Umbilical cord (tissue), 2 donors: ENCODE results near the gene SLX9. TPM values are rescaled to one million over a fixed set of nuclear protein-coding genes. Genes with fewer than 3 reads are reported as not detected.

Experiments
- DNase-seq: peaks from one replicate; pipeline ENCODE4 v3.0.0-alpha.2; 2015; ENCODE audit warnings: low spot score
- total RNA-seq: library from RNA; depleted of rRNA; stranded (reverse); fragments of >200 nt; gene quantifications from one replicate; pipeline ENCODE4 v1.2.3, GENCODE V29; 2014; ENCODE audit warnings: low replicate concordance; ENCODE audit not compliant: insufficient read depth

The SLX9 gene
- total RNA-seq, 1 donor from 2014 or later = 32.0 TPM

GRCh38 chr21:44929799-44930542, 9.9 kb upstream of the SLX9 start:
- no peak for DNase-seq

GRCh38 chr21:44930543-44930981, 9.3 kb upstream of the SLX9 start:
- no peak for DNase-seq

DNA sequence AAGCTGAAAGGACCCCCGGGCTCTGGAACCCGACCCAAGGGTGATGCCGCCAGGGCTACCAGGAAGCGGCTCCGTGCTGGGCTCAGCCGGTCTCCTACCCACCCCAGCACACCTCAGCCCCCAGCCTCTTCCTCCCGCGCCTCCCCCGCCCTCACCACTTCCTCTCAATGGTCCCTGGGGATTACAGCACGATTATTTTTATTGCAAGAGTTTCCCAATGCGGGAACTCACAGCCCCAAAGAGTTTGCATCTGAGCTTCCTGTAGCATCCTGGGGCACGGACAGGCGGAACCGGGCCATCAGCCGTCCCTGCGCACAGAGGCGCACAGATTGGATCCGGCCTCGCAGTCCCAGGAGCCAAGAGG, 8.7 kb upstream of the SLX9 start:
- DNase-seq = no peak

DNA sequence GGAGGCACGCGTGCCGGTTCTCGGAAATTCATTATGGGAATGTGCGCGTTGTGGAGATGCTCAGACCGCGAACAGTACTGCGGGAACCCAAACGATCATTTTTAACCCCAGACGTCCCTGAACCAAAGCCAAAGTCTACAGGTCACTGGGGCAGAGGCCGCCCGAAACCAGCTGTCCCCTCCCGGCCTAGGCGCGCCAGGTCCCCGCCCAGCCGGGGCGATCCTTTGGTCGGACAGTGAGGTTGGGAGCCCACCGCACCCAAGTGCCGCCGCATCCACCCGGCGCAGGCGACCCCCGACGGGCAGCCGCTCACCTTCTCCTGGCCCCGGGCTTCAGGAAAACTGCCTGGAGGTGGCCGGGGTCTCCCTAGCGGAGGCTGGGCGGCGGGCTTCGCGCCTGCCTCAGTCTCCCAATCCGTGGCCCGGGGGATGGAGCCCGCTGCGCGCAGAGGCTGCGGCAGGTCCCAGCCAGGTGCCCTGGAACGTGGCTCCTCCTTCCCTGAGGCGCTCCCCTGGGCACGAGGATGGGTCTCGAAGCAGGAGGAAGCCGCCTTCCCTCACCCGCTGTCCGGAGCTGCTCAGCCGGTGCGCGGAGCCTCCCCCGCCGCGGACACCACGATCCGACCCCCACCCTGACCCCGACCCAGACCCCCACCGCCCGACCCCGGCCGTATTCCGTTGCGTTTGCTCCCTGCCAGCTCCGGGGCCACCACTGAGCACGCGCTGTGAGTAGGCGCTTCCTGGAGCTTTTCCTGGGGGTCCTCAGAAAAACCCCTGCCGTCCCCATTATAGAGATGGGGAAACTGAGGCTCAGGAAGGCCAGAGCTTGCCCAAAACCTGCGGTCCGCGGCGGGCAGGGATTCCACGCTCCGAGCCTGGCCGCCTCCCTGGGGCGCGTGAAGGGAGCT, 8.1 kb upstream of the SLX9 start:
- DNase-seq = no peak

DNA sequence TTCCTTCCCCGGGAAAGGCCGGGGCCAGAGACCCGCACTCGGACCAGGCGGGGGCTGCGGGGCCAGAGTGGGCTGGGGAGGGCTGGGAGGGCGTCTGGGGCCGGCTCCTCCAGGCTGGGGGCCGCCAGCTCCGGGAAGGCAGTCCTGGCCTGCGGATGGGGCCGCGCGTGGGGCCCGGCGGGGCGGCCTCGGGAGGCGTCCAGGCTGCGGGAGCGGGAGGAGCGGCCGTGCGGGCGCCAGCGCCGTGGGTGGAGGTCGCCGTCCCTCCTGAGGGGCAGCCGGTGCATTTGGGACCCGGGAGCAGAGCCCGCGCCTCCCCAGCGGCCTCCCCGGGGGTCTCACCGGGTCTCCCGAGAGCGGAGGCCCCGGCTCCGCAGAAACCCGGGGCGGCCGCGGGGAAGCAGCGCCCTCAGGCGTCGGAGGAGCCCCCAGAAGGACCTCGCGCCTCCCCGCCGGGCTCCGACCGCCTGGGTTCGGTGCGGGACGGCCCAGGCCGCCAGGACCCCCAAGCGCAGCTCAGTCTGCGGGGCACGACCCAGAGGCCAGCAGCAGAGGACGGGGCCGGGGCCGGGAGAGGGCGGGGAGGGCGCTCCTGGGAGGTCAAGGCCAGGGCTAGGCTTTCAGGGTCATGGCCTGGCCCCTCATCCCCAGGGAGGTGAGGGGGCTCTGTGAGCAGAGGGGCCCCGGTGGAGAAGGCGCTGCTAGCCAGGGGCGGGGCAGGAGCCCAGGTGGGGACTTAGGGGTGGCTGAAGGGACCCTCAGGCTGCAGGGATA, 7.2 kb upstream of the SLX9 start:
- DNase-seq = no peak

- DNase-seq = no peak
Observed at GRCh38 chr21:44933199-44933917, 6.5 kb upstream of the SLX9 start.

GRCh38 chr21:44933918-44934260, 5.9 kb upstream of the SLX9 start:
- no peak for DNase-seq

DNA sequence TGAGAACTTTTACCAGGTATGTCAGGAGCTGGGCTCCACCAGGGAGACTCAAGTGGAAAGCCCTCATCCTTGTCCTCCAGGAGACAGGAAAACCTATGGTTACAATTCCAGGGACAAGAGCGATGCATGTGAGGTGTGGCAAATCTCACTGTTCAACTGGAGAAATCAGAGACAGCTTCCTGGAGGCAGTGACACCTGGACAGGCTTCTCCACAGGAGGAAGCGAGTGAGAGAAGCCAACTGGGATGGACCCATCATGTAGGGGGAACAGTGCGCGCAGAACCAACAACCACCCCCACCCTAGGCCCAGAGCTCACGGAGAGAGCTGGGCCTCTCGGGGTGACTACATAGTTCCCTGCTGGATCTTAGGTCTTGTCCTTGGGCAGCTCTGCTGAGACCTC, 5.6 kb upstream of the SLX9 start:
- DNase-seq = no peak

DNA sequence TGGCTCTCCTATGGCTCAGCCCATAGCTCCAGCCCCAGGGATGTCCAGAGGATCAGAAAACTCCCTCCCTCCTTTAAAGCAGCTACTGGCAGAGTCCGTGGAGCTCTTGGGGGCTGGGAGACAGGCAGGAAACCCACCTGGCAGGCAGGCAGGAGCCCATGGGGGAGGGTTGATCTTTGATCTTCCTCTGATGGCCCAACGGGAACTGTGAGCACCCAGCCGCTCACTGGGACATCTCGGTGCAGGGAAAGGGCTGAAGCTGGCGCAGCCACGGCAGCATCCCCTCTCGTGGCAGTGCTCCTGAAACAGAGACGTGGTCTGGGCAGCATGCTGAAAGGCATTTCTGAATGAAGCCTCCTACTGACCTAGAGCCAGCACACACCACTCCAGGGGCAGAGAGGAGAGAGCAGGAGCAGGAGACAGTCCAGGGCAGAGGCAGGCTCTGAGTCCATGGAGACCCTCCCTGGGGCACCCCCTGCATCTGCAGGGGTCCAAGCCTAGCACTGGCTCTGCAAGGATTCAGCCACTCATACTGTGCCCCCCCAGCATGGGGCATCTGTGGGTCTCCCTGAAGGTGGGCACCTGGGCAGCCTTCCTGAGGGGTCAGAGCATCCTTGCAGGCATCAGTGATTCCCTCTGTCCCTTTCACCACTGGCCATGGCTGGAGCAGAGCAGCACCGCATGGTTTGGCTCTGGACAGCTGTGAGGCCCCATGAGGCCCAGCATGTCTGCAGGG, 4.9 kb upstream of the SLX9 start:
- no peak for DNase-seq

- no peak for DNase-seq
Observed at GRCh38 chr21:44935533-44935927, 4.3 kb upstream of the SLX9 start.

- no peak for DNase-seq
Observed at GRCh38 chr21:44938772-44939531, 877 bp upstream of the SLX9 start.

- DNase-seq = no peak
Observed at GRCh38 chr21:44940116-44940631, 345 bp downstream of the SLX9 start.

GRCh38 chr21:44941567-44941966, 1.7 kb downstream of the SLX9 start:
- DNase-seq = no peak

GRCh38 chr21:44942566-44942965, 2.7 kb downstream of the SLX9 start:
- DNase-seq = no peak

DNA sequence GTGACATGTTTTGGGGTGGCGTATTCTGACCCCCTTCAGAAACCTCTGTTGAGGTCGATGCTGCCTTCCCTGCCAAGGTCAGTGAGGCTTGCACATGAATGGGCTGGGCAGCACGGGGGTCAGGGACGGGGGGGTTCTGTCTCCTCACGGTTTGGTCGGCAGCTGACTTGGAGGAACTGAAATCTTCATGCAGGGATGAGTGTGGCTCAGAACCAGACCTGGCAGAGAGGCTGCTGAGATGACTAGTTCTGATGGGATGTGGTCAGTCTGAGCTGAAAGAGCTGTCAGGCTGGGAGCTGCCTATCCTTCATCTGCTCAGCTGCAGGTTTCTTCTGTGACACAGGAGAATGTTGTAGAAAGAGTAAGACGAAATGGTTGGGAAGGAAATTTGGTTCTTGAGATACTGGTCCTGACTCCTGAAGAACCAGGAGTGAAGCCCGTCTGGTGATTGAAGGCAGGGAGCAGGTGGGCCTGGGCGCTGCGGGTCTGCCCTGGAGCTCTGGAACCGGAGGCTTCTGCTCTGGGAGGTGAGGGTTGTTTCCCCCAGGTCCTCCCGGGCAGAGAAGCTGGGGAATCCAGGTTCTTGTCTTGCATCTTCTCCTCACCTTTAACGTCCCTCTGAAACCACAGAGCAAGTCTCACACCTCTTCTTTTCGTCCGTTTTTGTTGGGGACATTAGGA, 3.3 kb downstream of the SLX9 start:
- DNase-seq = no peak

GRCh38 chr21:44943686-44944550, 4.1 kb downstream of the SLX9 start:
- no peak for DNase-seq

- no peak for DNase-seq
Observed at GRCh38 chr21:44944596-44944995, 4.8 kb downstream of the SLX9 start.
